ENCODE data around the gene KDM3A. TPM values are rescaled to one million over a fixed set of nuclear protein-coding genes. Genes with fewer than 3 reads are reported as not detected.
A peak's percentile ranks its signal among the peaks of the same experiment; 100 is the strongest.

KDM3A gene
- total RNA-seq, 1 donor from 2014 or later = 76.2 TPM

GRCh38 chr2:86443631-86444350 lies 2.6 kb downstream of the KDM3A start:
- Mint-ChIP-seq H3K27me3 (ENCODE audit: low read depth, unreplicated experiment) (no peaks in the 10 kb centered on the region), H3K27ac (ENCODE audit: unreplicated experiment) (peak overlapping the region; percentile 70), H3K36me3 (ENCODE audit: low read depth, unreplicated experiment) (peaks cover 8% of the 10 kb centered on the region), H3K9me3 (ENCODE audit: unreplicated experiment) (peaks cover 10% of the 10 kb centered on the region), H3K4me1 (ENCODE audit: low read depth, unreplicated experiment) (peaks cover 23% of the 10 kb centered on the region), H3K4me3 (ENCODE audit: unreplicated experiment) (peak overlapping the region; percentile 96)
- Histone ChIP-seq H3K9ac (ENCODE audit: low read length) (no peak overlapping the region), H3K9me3 (ENCODE audit: insufficient read depth, low read depth, low read length) (no peaks in the 10 kb centered on the region), H3K4me2 (ENCODE audit: low read length) (peak overlapping the region; percentile 99), H3K4me1 (ENCODE audit: insufficient read depth, low read length) (peaks cover 10% of the 10 kb centered on the region), H3K4me3 (ENCODE audit: insufficient read depth, low read depth, low read length) (peak overlapping the region; percentile 99), H4K20me1 (ENCODE audit: insufficient read depth, low read length) (peaks cover 61% of the 10 kb centered on the region), H3K79me2 (ENCODE audit: insufficient read depth, low read length) (peaks cover 69% of the 10 kb centered on the region), H3K36me3 (ENCODE audit: insufficient read depth, low read length) (peaks cover 7% of the 10 kb centered on the region), H2AFZ (ENCODE audit: low read depth, low read length) (no peak overlapping the region), H3K27me3 (ENCODE audit: insufficient read depth, low read length) (no peaks in the 10 kb centered on the region), H3K27ac (ENCODE audit: low read depth, low read length) (no peak overlapping the region)
- TF ChIP-seq EZH2 (IDR thresholded peaks at IDR 0.05; ENCODE audit: insufficient read depth, low read length) = no peak
- TF ChIP-seq, protein P1, sequence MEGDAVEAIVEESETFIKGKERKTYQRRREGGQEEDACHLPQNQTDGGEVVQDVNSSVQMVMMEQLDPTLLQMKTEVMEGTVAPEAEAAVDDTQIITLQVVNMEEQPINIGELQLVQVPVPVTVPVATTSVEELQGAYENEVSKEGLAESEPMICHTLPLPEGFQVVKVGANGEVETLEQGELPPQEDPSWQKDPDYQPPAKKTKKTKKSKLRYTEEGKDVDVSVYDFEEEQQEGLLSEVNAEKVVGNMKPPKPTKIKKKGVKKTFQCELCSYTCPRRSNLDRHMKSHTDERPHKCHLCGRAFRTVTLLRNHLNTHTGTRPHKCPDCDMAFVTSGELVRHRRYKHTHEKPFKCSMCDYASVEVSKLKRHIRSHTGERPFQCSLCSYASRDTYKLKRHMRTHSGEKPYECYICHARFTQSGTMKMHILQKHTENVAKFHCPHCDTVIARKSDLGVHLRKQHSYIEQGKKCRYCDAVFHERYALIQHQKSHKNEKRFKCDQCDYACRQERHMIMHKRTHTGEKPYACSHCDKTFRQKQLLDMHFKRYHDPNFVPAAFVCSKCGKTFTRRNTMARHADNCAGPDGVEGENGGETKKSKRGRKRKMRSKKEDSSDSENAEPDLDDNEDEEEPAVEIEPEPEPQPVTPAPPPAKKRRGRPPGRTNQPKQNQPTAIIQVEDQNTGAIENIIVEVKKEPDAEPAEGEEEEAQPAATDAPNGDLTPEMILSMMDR (IDR thresholded peaks at IDR 0.05; ENCODE audit: insufficient read depth, low read depth, low read length) = no peak
- FAIRE-seq (no peak), DNase-seq (ENCODE audit: low read depth) (no peak)

DNA sequence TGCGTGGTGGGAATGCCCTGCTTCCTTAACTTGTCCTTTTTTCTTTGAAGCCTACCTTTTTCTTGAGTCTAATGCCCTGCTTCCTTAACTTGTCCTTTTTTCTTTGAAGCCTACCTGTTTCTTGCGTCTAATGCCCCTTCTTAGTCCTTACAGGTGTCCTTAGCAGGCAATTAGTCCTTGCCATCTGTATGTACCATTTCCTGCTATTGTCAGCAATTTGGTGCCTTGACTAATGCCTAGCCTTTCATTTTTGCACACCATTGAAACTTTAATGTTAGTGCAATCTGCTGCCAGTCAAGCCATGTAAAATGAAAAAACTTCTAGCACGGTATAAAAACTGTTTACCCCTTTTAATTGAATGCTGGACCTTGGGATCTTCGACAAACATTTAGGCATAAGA lies 4.3 kb downstream of the KDM3A start:
- Mint-ChIP-seq H3K4me3 (ENCODE audit: unreplicated experiment) (peak overlapping the region; percentile 74), H3K9me3 (ENCODE audit: unreplicated experiment) (peaks cover 2% of the 10 kb centered on the region), H3K36me3 (ENCODE audit: low read depth, unreplicated experiment) (peaks cover 12% of the 10 kb centered on the region), H3K4me1 (ENCODE audit: low read depth, unreplicated experiment) (peaks cover 33% of the 10 kb centered on the region), H3K27ac (ENCODE audit: unreplicated experiment) (peak overlapping the region; percentile 11), H3K27me3 (ENCODE audit: low read depth, unreplicated experiment) (no peaks in the 10 kb centered on the region)
- H2AFZ ChIP-seq (ENCODE audit: low read depth, low read length) = no peak overlapping the region
- no peak overlapping the region for H3K4me3 ChIP-seq (ENCODE audit: insufficient read depth, low read depth, low read length)
- H3K36me3 ChIP-seq (ENCODE audit: insufficient read depth, low read length) = peaks cover 13% of the 10 kb centered on the region
- H3K9ac ChIP-seq (ENCODE audit: low read length) = no peak overlapping the region
- no peaks in the 10 kb centered on the region for H3K27me3 ChIP-seq (ENCODE audit: insufficient read depth, low read length)
- no peak overlapping the region for H3K27ac ChIP-seq (ENCODE audit: low read depth, low read length)
- H3K4me1 ChIP-seq (ENCODE audit: insufficient read depth, low read length) = peaks cover 10% of the 10 kb centered on the region
- H3K4me2 ChIP-seq (ENCODE audit: low read length) = no peak overlapping the region
- H3K9me3 ChIP-seq (ENCODE audit: insufficient read depth, low read depth, low read length) = no peaks in the 10 kb centered on the region
- no peak for DNase-seq (ENCODE audit: low read depth)
- H3K79me2 ChIP-seq (ENCODE audit: insufficient read depth, low read length) = peaks cover 82% of the 10 kb centered on the region
- peaks cover 78% of the 10 kb centered on the region for H4K20me1 ChIP-seq (ENCODE audit: insufficient read depth, low read length)
- FAIRE-seq = no peak
- TF ChIP-seq EZH2 (IDR thresholded peaks at IDR 0.05; ENCODE audit: insufficient read depth, low read length) = no peak

DNA sequence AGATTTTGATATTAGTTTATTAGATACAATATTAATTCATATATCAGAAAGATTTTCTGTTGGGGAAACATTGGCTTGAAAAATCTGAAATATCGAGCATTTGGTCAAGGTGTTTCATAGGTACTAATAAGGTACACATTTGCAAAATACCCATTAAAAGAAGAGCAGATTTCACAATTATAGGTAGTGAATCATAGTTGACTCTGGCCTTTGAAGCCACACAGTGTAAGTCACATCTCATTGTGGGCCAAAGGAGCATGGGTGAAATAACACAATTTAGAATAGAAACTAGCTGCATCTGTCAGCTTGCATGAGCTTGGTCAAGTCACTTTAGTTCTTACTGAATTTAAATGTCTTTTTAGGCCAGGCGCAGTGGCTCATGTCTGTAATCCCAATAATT lies 4.9 kb downstream of the KDM3A start:
- Mint-ChIP-seq H3K4me3 (ENCODE audit: unreplicated experiment) (no peak overlapping the region), H3K27me3 (ENCODE audit: low read depth, unreplicated experiment) (no peaks in the 10 kb centered on the region), H3K36me3 (ENCODE audit: low read depth, unreplicated experiment) (peaks cover 15% of the 10 kb centered on the region), H3K9me3 (ENCODE audit: unreplicated experiment) (no peaks in the 10 kb centered on the region), H3K27ac (ENCODE audit: unreplicated experiment) (no peak overlapping the region), H3K4me1 (ENCODE audit: low read depth, unreplicated experiment) (peaks cover 33% of the 10 kb centered on the region)
- peaks cover 10% of the 10 kb centered on the region for H3K4me1 ChIP-seq (ENCODE audit: insufficient read depth, low read length)
- no peak overlapping the region for H3K4me2 ChIP-seq (ENCODE audit: low read length)
- FAIRE-seq = no peak
- no peaks in the 10 kb centered on the region for H3K9me3 ChIP-seq (ENCODE audit: insufficient read depth, low read depth, low read length)
- H3K9ac ChIP-seq (ENCODE audit: low read length) = no peak overlapping the region
- no peaks in the 10 kb centered on the region for H3K27me3 ChIP-seq (ENCODE audit: insufficient read depth, low read length)
- DNase-seq (ENCODE audit: low read depth) = no peak
- no peak overlapping the region for H2AFZ ChIP-seq (ENCODE audit: low read depth, low read length)
- no peak overlapping the region for H3K4me3 ChIP-seq (ENCODE audit: insufficient read depth, low read depth, low read length)
- peaks cover 82% of the 10 kb centered on the region for H3K79me2 ChIP-seq (ENCODE audit: insufficient read depth, low read length)
- H4K20me1 ChIP-seq (ENCODE audit: insufficient read depth, low read length) = peaks cover 80% of the 10 kb centered on the region
- H3K36me3 ChIP-seq (ENCODE audit: insufficient read depth, low read length) = peaks cover 17% of the 10 kb centered on the region
- no peak overlapping the region for H3K27ac ChIP-seq (ENCODE audit: low read depth, low read length)
- TF ChIP-seq, protein P1 (IDR thresholded peaks at IDR 0.05; ENCODE audit: insufficient read depth, low read depth, low read length) = no peak
- TF ChIP-seq EZH2 (IDR thresholded peaks at IDR 0.05; ENCODE audit: insufficient read depth, low read length) = no peak

Data from astrocyte (in vitro differentiated cells and primary cell).